HG02763 (cell line): ENCODE results near the gene ALG14.
"Not testable (repeated sequence)": the region's sequence is repeated elsewhere in the genome, so short reads cannot be mapped to it uniquely, and the experiment has no call there.

Experiments used
- ATAC-seq: cut with Tn5 transposase; IDR thresholded peaks from one replicate; pipeline ENCODE4 v1.9.1; 2021; ENCODE audit warnings: mild to moderate bottlenecking, moderate library complexity; ENCODE audit not compliant: unreplicated experiment

The ALG14 gene

GRCh38 chr1:95088303-95088702 is 15.6 kb upstream of the ALG14 start:
- ATAC-seq, result no peak

DNA sequence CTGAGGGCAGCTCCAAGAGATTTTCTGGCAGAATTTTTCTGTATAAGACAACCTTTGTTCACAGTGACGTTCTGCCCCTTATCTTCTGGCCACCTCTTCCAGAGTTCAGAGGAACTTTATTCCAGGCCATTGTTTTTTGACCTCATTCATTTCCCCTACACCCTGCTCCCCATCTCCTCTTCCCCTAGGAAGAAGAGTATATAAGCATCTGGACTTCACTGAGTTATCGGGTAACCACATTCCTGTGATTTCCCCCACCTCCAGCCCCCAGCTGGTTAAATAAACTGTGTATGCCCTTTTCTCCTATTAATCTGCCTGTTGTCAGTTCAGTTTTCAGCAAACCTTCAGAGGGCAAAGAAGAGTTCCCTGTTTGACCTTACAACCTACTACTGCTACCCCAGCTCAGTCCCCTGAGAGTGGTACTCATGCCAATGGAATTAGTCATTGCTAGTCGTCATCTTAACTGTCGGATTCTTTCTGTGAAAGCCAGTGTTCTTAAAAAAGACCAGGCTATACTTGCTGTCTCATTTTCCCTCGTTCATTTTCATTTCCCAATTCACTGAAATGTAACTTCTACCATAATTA is 14.3 kb upstream of the ALG14 start:
- ATAC-seq, result no peak

DNA sequence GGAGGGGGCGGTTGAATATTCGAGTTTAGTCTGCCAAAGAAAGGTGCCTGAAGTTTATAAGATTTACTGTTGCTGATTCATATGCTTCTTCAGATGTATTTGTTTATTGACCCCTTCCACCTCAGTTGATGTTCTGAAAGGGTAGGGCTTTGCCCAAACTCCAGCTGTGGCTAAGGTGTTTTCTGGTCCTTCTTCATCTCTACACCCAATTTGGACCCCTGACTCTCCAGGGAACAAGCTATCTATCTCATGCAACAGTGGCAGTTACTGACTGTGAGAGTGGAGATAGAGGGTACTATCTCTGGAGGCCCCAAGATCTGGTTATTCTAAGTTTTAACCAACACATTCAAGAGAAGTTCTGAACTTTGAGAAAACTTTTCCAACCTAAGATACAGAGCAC is 12.6 kb upstream of the ALG14 start:
- no peak for ATAC-seq

DNA sequence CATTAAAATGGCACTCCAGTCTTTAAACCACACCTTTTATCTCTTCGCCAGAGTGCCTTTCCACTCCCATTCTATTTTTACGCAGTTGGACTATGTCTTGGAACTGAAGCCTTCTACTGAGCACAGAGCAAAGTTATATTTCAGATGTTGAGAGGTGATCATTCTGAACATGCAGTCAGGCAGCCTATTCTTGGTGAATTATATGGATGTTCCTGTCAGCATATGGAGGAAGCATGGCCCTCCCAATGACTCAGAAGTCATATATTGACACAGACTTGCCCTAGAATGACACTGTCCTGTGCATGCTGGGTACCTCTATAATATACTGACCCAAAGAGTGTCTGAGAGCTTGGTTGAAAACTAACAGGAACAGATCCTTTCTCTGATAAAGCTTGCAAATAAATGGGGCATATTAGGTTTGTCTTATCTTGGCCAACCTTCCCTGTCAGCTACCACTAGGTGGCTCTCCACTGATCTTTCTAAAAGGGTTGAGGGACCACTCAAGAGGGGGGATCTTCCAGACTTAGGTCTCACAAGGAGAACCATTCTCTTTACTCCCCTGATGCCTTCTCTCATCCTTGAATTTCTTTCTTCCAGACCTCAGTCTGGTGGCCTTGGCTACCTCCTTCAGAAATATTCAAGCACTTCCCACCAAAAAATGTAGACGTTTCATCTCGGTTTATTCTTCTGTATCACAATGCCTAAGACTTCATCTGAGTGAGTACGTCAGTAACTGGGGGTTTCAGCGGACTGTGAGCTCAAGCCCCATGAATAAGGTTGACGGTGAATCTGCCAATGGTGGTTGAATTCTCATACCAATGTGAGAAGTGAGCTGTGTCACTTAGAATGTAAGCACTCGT is 11.8 kb upstream of the ALG14 start:
- peak; percentile 70 for ATAC-seq

- ATAC-seq, result no peak
These were observed 8.1 kb upstream of the ALG14 start for GRCh38 chr1:95080879-95081278.

DNA sequence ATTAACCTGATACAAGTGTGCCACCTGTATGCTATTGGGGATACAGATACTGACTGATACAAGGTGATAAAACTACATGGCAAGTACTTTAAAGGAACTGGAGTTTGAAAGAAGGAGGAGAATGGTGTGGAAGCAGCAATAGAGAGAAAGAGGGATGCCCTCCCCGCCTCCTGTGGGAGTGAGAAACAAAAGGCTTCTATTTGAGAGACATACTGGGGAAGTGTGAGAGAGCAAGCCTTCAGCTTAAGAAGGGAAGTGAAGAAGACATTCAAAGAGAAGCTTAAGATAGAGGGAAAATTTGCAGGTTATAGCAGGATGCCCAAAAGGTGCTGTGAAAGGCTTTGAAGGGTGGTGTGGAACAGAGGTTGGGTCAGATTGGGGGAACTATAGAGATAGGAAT is 7.7 kb upstream of the ALG14 start:
- no peak for ATAC-seq

DNA sequence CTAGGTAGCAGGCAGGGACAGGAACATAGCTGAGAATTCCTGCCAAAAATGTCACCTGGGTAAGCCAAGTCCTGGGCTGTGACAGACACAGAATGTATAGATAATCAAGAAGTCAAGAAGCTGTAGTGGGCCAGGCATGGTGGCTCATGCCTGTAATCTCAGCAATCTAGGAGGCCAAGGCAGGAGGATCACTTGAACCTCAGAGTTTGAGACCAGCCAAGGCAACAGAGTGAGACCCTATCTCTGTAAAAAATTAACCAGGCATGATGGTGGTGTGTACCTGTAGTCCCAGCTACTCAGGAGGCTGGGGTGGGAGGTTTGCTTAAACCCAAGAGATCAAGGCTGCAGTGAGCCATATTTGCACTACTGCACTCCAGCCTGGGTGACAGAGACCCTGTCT is 3.3 kb upstream of the ALG14 start:
- ATAC-seq, result no peak

- ATAC-seq, result no peak
These were observed 695 bp upstream of the ALG14 start for GRCh38 chr1:95073446-95073845.

GRCh38 chr1:95072117-95072516 is 634 bp downstream of the ALG14 start:
- no peak for ATAC-seq

DNA sequence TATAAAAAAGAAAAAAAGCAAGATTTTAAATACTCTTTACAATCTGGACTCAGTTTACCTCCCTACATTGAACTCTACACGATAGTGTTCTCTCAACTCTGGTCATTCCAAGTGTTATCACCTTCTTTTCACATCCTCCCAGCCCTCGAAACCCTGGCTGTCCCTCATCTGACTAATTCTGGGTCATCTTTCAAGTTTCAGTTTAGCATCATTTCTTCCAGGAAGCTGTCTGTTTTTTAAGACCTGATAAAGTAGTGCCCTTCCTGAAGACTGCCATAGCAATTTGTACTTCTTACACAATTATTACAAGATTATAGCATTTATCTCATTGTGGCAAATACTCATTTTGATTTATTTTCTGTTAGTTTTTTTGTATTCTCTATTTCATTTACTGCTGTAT is 1.2 kb downstream of the ALG14 start:
- ATAC-seq, result no peak

DNA sequence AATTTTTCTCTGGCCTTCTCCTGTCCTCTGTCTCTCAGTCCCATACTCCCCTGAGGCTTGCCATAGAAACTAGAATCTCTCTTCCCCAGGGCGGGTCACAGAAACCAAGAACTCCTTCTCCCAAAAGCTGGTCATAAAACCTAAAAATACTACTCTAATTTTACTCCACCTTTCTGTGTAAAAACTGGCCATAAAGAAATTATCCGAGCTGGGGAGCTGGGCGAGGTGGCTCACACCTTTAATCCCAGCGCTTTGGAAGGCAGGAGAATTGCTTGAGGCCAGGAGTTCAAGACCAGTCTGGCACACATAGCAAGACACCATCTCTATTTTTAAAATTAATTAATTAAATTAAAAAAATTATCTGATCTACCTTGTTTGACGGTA is 3.0 kb downstream of the ALG14 start:
- ATAC-seq, result no peak

GRCh38 chr1:95068956-95069709 is 3.6 kb downstream of the ALG14 start:
- ATAC-seq, result no peak

DNA sequence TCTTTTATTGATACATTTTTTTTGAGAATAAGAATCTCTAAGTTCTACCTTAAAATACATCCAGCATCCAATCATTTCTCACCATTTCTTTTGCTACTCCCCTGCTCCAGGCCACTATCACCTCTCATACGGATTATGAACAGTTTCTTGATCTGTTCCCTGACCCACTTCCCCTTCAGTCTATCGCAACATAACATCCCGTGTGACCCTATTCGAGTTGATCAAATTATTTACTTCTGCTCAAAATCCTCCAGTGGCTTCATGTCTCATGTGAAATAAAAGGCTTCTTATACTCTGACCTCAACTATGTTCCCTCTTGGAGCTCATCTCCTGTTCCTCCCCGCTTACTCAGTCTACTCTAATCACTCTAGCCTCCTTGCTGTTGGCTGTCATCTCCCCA is 5.2 kb downstream of the ALG14 start:
- no peak for ATAC-seq

- ATAC-seq, result peak; percentile 51
These were observed 5.7 kb downstream of the ALG14 start for GRCh38 chr1:95067062-95067461.

DNA sequence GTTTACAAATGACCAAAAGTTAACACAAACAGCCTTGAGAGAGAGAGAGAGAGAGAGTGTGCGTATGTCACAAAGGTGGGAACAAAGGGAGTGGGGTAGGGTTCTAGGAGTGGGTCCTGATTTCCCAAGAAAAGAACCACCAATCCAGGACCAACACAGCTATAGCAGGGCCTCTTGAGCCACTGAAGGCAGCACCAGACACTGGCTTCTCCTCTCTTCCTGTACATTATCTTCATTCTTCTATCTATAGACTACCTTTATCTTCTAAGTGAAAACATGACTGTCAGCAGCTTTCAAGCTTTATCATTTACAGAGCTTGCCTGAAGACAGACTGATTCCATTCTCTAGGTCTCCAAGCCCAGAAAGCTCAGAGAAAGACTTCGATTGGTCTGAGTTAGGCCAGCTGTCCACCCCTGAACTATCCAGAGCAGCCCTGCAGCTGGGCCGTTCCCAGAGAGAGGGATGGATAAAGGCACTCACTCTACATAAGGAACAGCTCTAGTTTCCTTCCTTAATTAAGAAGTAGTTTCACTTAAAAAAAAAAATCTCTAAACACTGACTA is 11.2 kb downstream of the ALG14 start:
- no peak for ATAC-seq

DNA sequence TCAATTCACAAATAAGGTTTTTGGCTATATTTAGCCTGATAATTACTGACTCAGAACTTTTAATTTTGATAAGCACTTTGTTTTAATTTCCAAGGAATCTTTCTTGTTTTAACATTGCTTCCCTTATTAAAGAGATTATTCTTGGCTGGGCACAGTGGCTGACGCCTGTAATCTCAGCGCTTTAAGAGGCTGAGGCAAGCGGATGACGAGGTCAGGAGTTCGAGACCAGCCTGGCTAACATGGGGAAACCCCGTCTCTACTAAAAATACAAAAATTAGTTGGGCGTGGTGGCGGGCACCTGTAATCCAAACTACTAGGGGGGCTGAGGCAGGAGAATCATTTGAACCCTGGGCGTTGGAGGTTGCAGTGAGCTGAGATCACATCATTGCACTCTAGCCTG is 13.8 kb downstream of the ALG14 start:
- no peak for ATAC-seq

- no peak for ATAC-seq
These were observed 15.4 kb downstream of the ALG14 start for GRCh38 chr1:95057351-95057750.

- ATAC-seq, result no peak
These were observed 22.8 kb downstream of the ALG14 start for GRCh38 chr1:95049935-95050334.

GRCh38 chr1:95048317-95048716 is 24.4 kb downstream of the ALG14 start:
- no peak for ATAC-seq

GRCh38 chr1:95047624-95048023 is 25.1 kb downstream of the ALG14 start:
- ATAC-seq, result not testable (repeated sequence)

DNA sequence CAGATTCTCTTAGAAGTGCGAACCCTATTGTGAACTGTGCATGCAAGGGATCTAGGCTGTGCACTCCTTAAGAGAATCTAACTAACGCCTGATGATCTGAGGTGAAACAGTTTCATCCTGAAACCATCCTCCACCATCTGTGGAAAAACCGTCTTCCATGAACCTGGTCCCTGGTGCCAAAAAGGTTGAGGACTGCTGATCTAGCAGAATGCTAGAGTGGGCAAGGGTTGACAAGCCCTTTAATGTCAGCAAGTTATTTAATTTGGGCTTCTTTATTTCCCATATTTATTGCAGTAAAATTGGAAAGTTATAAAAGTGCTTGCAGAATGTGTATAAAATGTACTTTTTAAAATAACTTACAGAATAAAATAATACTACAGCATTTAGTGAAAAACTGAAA is 26.4 kb downstream of the ALG14 start:
- no peak for ATAC-seq
